GM20000 (cell line): Measurements from ENCODE around the gene YIF1B.

Experiments used
- DNase-seq: peaks from one replicate; pipeline ENCODE4 v3.0.0; 2012; ENCODE audit warnings: low spot score
- CTCF ChIP-seq: IDR thresholded peaks from 2 replicates; pipeline ENCODE4 v1.5.1; 2012; ENCODE audit warnings: mild to moderate bottlenecking, control low read depth; ENCODE audit errors: extremely low read depth, missing control alignments

The YIF1B gene

GRCh38 chr19:38308006-38308766, 7.6 kb downstream of the YIF1B start:
- no peak for DNase-seq

GRCh38 chr19:38307597-38307996, 8.2 kb downstream of the YIF1B start:
- TF ChIP-seq CTCF, result no peak

More at GRCh38 chr19:38308006-38308766, 7.6 kb downstream of the YIF1B start:
- no peak for TF ChIP-seq CTCF

GRCh38 chr19:38307076-38307475, 8.7 kb downstream of the YIF1B start:
- TF ChIP-seq CTCF, result no peak

More at GRCh38 chr19:38307597-38307996, 8.2 kb downstream of the YIF1B start:
- no peak for DNase-seq

GRCh38 chr19:38306236-38306635, 9.5 kb downstream of the YIF1B start:
- no peak for DNase-seq
- no peak for TF ChIP-seq CTCF

More at GRCh38 chr19:38307076-38307475, 8.7 kb downstream of the YIF1B start:
- no peak for DNase-seq

GRCh38 chr19:38304866-38305429, 10.8 kb downstream of the YIF1B start:
- no peak for TF ChIP-seq CTCF
- no peak for DNase-seq

GRCh38 chr19:38304352-38304865, 11.3 kb downstream of the YIF1B start:
- DNase-seq, result no peak
- TF ChIP-seq CTCF, result no peak
